Measurements from ENCODE around the gene PKM.

DNA sequence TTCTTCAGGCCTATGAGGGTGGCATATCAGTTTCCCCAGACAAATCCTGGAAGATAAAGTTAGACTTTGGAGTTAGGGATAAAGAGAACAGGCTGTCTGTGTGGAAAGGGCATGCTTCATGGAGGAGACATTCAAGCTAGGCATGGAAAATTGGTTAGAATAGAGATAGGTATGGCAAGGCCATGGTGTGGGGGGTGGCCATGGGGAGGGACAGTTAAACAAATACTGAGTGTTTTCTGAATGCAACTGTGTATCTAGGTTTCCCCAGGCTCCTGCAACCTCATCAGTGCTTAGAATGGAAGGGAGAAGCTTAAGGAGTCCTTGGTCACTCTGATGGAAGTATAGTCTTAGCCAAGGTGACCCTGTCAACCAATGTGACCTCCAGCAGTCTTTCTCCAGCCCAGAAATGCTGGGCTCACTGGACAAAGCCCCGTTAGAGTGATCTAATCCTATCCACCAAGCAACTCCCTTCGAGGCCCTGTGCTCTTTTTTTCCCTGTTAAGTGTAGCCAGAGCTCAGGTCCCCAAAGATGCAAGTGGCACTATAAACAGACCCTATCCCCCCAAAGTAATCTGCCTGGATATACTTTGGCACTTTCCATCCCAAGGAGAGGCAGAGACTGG, 5.5 kb upstream of the PKM start:
- TF ChIP-seq CTCF (IDR thresholded peaks at IDR 0.05; ENCODE audit: low read length) (no peak), EZH2 (optimal IDR thresholded peaks at IDR 0.05; ENCODE audit: low read depth, low read length) (no peak)

All from MM.1S (cell line).